AG08396 (cell line): ENCODE results near the gene STX16.

ENCODE experiments used
- DNase-seq: peaks from one replicate; pipeline ENCODE4 v3.0.0; 2012; ENCODE audit warnings: low spot score, mixed read lengths

The STX16 gene

GRCh38 chr20:58676161-58676560 lies 25.1 kb downstream of the STX16 start:
- no peak for DNase-seq

- DNase-seq, result no peak
Observed at GRCh38 chr20:58677079-58677604, 26.1 kb downstream of the STX16 start.

GRCh38 chr20:58677808-58678207 lies 26.7 kb downstream of the STX16 start:
- DNase-seq, result no peak

GRCh38 chr20:58678806-58679205 lies 27.7 kb downstream of the STX16 start:
- no peak for DNase-seq

GRCh38 chr20:58682656-58683531 lies 31.8 kb downstream of the STX16 start:
- DNase-seq, result no peak

- no peak for DNase-seq
Observed at GRCh38 chr20:58684291-58684690, 33.2 kb downstream of the STX16 start.

- no peak for DNase-seq
Observed at GRCh38 chr20:58685988-58686387, 34.9 kb downstream of the STX16 start.

- no peak for DNase-seq
Observed at GRCh38 chr20:58688414-58688813, 37.3 kb downstream of the STX16 start.

GRCh38 chr20:58688840-58689239 lies 37.8 kb downstream of the STX16 start:
- no peak for DNase-seq

- DNase-seq, result no peak
Observed at GRCh38 chr20:58690396-58691135, 39.5 kb downstream of the STX16 start.

GRCh38 chr20:58691773-58692578 lies 40.9 kb downstream of the STX16 start:
- DNase-seq, result no peak

GRCh38 chr20:58692579-58693225 lies 41.6 kb downstream of the STX16 start, which contains the start of gene NPEPL1:
Gene NPEPL1 (plus strand): TSS chr20:58692800. CDS start chr20:58692901, 101 bp downstream.
- peak; percentile 95 for DNase-seq

GRCh38 chr20:58693226-58694006 lies 42.3 kb downstream of the STX16 start:
- DNase-seq, result no peak

- no peak for DNase-seq
Observed at GRCh38 chr20:58694241-58695083, 43.4 kb downstream of the STX16 start.

- DNase-seq, result no peak
Observed at GRCh38 chr20:58695084-58695722, 44.1 kb downstream of the STX16 start.

- DNase-seq, result no peak
Observed at GRCh38 chr20:58695895-58696375, 44.9 kb downstream of the STX16 start.

- no peak for DNase-seq
Observed at GRCh38 chr20:58696411-58696961, 45.4 kb downstream of the STX16 start.

- no peak for DNase-seq
Observed at GRCh38 chr20:58697201-58697866, 46.3 kb downstream of the STX16 start.
